COLO668 (cell line): Measurements from ENCODE around the gene BIRC6.
"Not testable (repeated sequence)": the region's sequence is repeated elsewhere in the genome, so short reads cannot be mapped to it uniquely, and the experiment has no call there.

ENCODE experiments used
- DNase-seq: peaks from one replicate; lab custom pipeline; 2025; ENCODE audit not compliant: unreplicated experiment; lab: John Stamatoyannopoulos, UW

BIRC6 gene

DNA sequence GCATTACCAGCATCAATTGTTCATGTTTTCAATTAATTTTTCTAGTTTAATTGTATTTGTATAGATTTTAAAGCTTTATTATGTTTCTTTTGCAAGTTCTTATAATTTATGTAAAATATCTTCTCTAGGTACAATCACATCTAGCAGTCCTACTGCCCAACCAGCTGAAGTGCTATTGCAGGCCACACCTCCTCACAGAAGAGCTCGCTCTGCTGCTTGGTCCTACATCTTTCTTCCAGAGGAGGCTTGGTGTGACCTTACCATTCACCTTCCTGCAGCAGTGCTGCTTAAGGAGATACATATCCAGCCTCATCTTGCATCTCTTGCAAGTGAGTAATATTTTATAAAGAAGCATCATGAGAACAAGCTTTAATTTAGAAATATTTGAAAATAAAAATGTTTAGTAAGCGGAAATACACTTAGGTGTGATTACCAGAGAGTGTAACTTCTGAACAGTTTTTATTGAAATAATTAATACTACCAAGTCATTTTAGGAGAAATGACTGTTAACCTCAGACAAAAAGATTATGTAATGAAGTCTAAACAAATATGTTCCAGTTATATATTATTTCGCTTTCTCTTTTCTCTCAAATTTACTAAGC lies 148.2 kb downstream of the BIRC6 start:
- no peak for DNase-seq

DNA sequence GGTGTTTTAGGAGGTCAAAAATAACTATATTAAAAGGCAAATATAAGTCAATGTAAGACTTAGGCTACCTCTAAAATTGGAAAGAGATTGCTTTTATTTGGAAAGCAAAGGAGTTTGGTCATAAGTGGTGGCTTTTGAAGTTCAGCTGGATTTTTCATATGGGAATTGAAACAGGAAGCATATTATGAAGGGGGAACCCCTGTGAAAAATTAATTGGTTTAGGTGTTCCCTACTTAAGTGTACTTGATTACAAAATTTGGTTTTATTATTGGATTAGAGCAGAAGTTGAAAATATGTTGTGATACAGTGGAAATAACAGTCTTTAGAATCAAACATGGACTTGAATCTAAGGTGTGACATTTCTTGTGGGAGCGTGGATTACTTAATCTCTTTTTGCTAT lies 149.6 kb downstream of the BIRC6 start:
- DNase-seq, result no peak

DNA sequence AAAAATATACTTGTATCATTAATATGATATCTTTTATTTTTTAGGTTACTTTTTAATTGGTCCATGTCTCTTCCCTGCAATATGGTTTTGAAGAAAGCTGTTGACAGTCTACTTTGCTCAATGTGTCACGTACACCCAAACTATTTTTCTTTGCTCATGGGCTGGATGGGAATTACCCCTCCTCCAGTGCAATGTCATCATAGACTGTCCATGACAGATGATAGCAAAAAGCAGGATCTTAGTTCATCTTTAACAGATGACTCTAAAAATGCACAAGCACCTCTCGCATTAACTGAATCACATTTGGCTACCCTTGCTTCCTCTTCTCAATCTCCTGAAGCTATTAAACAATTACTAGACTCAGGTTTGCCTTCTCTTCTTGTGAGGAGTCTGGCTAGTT lies 158.1 kb downstream of the BIRC6 start:
- DNase-seq, result no peak

DNA sequence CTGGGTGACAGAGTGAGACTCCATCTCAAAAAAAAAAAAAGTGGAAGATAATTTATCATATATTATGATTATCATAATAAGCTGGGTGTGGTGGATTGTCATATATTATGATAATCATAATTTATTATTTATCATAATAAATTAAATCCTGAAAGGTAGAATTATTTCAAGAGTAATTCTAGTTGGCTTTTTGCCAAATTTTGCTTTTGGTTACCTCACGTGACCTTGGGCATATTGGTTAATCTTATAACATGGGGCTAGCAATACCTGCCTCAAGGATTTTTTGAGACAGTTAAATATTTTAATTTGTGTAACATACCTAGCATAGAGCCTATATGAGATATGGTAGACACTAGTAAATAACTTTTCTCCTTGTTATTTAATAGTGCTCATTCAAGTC lies 159.7 kb downstream of the BIRC6 start:
- DNase-seq, result no peak

DNA sequence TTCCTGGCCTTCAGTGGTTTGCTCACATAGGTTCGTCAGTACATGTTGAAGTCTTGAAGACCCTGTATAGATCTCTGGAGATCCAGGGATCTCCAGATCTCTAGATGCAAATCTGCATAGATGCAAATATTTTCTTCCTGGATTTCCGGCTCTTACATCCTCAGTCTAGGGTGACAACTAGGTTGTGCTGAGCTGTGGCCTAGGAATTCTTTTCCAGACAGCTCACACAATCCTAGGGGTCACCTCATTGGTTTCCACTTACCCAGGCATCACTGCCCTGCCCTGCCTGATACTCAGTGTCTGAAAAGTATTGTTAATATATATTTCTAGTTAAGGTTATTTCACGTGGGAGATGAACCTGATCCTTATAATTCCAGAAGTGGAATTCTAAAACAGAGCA lies 165.9 kb downstream of the BIRC6 start:
- no peak for DNase-seq

DNA sequence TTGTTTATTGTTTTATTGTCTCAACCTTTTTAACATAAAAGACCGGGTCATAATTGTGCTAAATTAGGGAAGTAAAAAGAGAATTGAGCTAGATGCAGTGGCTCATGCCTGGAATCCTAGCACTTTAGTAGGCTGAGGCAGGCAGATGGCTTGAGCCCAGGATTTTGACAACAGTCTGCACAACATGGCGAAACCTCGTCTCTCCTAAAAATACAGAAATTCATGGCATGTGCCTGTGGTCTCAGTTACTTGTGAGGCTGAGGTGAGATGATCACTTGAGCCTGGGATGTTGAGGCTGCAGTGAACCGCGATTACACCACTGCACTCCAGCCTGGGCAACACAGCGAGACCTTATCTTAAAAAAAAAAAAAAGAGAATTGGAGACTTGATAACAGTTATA lies 166.9 kb downstream of the BIRC6 start:
- no peak for DNase-seq

DNA sequence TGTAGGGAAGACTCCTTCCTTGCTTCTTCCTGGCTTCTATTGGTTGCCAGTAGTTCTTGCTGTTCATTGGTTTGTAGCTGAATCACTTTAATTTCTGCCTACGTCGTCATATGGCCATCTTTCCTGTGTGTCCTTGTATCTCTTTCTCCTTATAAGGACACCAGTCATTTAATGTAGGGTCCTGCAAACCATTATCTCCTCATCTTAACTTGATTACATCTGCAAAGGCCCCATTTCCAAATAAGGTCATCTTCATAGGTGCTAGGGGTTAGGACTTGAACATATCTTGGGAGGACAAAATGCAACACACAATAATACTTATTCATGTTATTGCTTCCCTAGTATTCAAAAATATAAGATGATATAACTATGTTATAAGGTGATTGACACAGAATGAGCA lies 175.5 kb downstream of the BIRC6 start:
- DNase-seq, result no peak

DNA sequence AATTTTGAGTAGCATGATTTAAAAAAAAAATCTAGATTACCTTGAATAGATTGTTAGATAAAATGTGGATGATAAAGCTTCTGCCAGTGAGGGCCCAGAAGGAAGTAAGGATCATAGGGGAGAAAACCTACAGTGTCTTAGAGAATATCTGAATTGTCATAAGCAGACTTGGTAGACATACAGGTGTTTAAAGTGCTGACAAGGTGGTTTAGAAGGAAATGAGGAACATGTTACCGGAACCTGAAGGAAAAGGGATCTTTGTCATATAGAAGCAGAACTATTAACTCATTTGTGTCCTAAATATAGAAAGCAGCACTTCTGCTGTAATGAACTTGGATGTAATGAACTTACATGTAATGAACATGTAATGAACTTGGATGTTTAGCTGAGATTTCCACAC lies 176.1 kb downstream of the BIRC6 start:
- DNase-seq, result no peak

DNA sequence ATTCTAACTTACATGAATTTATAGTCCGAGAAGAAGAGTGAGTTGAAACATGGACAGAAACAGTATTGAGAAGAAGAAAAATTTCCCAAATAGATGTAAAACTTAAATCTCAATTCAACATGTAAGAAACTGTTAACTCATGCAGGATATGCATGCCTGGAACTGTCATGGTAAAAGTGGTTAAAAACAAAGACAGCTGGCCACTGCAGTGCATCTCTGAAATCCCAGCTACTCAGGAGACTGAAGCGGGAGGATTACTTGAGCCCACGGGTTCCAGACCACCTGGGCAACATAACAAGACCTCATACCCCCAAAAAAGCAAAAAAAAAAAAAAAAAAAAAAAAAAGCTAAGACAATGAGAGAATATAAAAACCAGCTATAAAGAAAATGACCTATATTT lies 178.0 kb downstream of the BIRC6 start:
- DNase-seq, result no peak

DNA sequence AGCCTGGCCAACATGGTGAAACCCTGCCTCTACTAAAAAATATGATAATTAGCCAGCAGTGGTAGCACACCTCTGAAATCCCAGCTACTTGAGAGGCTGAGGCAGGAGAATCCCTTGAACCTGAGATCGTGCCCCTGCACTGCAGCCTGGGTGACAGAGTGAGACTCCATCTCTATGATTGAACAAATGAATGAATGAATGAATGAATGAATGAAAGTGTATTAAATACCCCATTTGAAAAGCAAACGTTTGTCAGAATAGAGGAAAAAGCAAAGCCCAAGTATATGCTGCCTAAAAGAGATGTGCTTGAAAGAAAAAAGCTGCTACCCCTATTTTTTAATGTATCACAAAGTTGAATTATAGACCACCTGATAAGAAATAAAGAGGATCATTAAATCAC lies 181.9 kb downstream of the BIRC6 start:
- DNase-seq, result no peak

DNA sequence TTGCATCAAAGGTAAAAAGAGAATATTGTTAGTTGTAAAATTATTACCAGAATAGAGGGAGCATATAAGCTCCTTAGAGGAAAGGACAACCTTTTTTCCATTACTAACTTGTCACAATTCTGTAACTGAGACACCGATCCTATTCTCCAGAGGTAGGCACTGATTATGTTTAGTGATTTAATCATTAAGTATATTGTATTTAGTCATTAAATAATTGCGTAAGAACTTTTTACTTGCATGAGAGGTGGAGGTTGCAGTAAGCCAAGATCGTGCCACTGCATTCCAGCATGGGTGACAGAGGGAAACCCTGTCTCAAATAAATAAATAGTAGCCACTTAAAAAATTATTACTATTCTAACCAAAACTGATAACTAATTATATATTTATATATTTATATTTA lies 195.7 kb downstream of the BIRC6 start:
- DNase-seq, result not testable (repeated sequence)

DNA sequence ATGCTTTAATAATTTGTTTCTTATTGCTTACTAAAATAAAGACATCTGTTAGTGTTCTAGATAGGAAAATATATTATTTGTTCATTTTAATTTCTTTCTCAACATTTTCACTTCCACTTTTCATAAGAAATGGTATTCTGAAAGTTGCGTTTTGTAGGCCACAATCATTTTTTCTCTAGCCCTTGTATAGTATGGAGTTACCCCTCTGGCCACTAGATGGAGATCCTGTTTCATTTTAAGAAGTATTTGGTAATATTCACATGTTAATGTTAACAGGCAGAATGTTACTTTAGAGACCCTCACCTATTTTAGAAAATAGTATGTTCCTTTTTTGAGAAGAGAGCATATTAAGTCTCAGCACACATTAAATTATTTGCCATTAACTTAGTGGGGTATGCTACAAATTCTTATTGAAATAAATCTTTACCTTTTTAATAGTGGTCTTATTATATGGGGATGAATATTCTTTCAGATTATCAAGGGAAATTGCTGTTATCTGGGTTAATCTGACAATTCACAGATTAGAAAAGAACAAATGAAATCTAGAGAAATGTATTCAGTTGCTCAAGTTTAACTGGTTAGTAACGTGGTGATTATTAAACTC lies 197.1 kb downstream of the BIRC6 start:
- no peak for DNase-seq

DNA sequence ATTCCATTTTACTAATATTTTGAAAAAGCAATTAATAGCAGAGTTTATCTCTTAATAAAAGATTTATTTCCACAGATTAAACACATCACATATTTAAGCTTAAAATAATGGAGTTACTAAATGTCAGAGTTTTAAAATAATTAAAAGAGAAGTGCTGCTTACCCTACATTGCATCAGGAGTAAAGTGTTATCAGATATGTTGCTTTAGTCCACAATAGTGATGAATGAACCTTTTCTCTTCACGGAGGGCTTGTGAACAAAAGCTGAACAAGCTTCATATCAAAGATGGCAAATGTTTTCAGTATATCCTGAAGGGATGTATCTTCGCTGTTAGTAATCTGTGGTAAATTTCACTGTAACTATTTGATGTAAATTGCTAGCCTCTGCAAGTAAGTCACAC lies 201.7 kb downstream of the BIRC6 start:
- no peak for DNase-seq

DNA sequence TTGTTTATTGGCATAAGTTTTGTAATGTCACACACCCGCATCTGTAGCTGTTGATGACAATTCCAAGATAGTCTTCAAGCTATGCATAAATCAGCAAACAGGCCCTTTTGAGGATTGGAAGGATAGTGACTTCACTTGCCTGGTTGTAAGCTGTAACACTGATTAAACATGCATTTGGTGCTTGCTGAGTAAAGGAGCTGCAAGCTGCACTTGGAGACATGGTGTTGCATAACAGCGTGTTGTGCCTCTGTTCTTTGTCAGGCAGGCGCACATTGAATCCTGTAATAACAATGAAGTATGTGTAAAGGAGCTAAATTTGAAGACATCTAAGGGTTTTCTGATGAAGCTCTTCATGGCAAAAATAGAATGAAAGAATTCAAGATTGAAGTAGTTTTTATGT lies 202.3 kb downstream of the BIRC6 start:
- DNase-seq, result no peak

DNA sequence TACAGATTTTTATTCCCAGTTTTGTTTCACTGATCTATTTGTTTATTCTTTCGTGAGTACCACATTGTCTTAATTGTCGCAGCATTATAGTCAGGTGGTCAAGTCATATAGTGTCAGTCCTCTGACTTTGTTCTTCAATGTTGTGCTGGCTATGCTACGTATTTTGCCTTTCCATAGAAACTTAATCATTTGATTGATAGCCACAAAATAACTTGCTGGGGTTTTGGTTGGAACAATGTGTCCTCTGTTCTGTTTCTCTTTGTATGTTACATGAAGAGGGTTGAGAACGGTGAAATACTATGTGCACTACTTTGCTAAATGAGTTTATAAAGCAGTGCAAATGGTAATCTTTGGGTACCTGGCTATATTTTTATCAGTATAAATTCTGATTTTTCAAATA lies 206.1 kb downstream of the BIRC6 start:
- no peak for DNase-seq

DNA sequence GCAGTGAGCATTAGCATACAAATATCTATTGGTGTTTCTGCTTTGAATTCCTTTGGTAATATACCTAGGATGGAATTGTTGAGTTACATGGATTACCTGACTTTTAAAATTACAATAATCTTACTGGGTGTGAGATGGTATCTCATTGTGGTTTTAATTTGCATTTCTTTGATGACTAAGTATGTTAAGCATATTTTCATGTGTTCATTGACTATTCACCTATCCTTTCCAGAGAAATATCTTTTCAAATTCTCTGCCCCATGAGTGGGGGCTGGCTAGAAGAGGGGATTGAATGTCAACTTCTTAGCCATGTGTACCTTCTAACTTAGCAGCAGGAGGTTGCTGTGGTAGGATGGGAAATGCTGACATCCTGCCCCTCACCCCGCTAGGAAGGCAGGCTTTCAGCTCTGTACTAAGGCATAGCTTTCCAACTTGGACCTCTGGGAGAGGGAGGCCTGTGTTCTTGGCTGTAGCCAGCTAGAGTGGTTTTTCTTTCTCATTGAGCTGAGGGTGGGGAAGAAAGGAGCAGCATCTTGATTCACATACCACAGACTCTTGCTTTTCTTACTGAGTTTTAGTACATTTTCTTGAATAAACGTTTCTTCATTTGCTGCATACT lies 207.7 kb downstream of the BIRC6 start:
- DNase-seq, result no peak

DNA sequence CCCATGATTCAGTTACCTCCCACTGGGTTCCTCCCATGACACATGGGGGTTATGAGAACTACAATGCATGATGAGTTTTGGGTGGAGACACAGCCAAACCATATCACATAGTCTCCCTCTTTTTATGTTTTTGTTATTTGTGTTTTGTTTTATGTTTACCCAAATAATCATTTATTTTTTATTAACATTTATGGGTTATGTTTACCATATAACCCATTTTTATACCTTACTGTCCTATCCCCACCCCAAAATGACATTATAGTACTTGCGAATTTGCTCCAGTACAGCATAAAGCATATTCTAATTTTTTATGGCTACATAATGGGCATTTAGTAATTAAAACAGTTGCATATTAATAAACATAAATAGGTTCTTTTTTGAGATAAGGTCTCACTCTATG lies 209.1 kb downstream of the BIRC6 start:
- DNase-seq, result no peak

DNA sequence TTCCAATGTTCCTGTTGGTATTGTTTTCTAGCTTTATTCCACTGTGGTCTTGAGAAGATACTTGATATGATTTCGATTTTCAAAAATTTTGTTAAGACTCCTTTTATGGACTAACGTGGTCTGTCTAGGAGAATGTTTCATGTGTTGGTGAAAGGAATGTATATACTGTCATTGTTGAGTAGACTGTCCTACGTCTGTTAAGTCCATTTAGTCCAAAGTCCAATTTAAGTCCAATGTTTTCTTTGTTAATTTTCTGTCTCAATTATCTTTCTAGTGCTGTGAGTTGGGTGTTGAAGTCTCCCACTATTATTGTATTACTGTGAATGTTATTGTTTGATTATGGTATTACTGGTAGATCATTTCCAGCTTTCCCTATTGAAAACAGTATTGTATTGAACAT lies 215.2 kb downstream of the BIRC6 start:
- no peak for DNase-seq

DNA sequence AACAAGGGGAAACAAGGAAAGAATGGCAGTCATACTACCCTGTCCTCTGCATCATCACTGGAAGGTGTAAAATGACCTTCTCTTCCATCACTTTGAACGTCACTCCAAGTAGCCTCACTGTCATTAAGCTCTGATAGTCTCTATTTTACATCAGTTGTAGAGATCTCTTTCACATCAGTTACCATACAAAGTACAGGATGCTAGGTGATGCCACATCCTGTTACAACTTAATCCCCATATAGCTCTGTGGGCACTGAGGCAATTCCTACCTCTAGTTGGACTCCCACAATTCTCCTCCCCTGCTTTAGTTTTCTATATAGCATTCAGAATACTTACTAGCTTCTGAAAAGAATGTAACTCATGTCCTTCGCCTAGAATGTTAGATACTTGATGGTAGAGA lies 215.9 kb downstream of the BIRC6 start:
- no peak for DNase-seq

DNA sequence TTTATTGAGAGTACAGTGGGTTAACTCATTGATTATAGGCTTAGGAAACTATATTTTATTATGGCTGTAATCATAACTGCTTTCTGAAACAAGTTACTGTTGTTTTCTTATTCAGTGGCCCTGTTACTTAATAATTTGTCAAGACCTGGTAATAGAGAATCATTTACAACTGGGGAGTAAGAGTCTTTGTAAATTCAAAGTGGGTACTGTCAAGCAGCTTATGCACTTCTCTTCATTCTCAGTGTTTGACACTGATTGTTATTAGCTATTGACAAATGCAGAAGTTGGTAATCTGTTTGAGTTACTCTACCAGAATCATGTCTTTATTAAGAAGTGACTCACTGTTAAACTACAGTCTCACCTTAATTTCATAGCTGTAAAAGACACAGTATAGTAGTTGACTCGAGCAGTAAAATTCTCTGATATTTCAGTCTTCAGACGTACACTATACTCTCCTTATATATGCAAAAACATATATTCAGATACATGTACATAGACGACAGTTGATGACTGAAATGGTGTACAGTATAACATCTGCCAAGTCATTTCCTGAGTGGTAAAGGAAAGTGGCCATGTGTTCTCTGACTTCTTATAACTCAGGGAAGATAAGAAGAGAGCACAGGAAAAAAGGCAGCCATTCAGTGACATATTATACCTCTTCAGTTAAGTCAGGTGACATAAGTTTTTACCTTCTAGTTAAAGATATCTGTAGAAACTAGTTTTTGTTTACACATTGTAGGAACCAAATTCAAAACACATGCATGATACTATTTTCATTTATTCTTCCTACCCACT lies 235.0 kb downstream of the BIRC6 start:
- DNase-seq, result no peak

DNA sequence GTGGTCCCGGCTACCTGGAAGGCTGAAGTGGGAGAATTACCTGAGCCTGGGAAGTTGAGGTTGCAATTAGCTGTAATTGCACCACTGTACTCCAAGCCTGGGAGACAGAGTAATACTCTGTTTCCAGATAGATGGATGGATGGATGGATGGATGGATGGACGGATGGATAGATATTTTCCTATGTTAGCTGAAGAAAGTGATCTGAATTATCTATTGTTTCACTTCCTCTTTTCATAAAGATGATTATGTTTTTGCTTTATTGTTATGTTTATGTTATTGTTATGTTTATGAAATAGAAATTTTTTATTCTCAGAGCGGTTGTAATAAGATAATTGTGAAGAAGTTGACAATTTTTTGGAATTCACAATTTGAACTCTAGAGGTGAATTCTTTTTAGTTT lies 237.8 kb downstream of the BIRC6 start:
- no peak for DNase-seq

DNA sequence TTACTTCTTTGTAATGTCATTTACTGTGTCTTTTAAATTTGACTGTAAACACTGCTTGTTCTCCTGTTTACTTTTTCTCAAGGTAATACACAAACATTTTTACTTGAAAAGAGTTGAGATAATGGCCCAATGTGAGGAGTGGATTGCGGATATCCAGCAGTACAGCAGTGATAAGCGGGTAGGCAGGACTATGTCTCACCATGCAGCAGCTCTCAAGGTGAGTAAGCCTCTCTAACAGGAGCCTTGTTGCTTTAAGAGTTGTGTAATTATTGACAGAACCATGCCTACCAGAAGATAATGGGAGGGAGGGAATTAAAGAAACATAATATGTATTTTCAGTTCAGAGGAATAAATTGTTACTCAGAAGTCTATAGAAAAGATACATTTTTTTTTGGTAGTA lies 254.5 kb downstream of the BIRC6 start:
- no peak for DNase-seq
